Progenitor cell of endocrine pancreas (in vitro differentiated cells): Measurements from ENCODE around the gene STXBP2. TPM values are rescaled to one million over a fixed set of nuclear protein-coding genes. Genes with fewer than 3 reads are reported as not detected.

ENCODE experiments used
- DNase-seq: peaks from one replicate; pipeline ENCODE4 v3.0.0; 2021; ENCODE audit warnings: low spot score; ENCODE audit not compliant: unreplicated experiment
- H3K27ac Mint-ChIP-seq: 2 replicates; pipeline ENCODE4 v1.8.0; 2021; ENCODE audit warnings: mild to moderate bottlenecking, moderate library complexity, mixed read lengths
- H3K27me3 Mint-ChIP-seq: 2 replicates; pipeline ENCODE4 v1.8.0; 2021; ENCODE audit warnings: mixed read lengths
- H3K36me3 Mint-ChIP-seq: 2 replicates; pipeline ENCODE4 v1.8.0; 2022; ENCODE audit warnings: mixed read lengths; ENCODE audit not compliant: insufficient read depth
- H3K4me1 Mint-ChIP-seq: 2 replicates; pipeline ENCODE4 v1.8.0; 2021; ENCODE audit warnings: low read depth, mixed read lengths
- H3K4me3 Mint-ChIP-seq: 2 replicates; pipeline ENCODE4 v1.8.0; 2021; ENCODE audit warnings: low read depth, mild to moderate bottlenecking, moderate library complexity, mixed read lengths
- H3K9me3 Mint-ChIP-seq: 2 replicates; pipeline ENCODE4 v1.8.0; 2021; ENCODE audit warnings: low read depth, mixed read lengths
- CTCF ChIP-seq: fragments of 200-600 bp; sonication (generic); IDR thresholded peaks from one replicate; pipeline ENCODE4 v1.5.0; 2021; ENCODE audit warnings: antibody characterized with exemption, mild to moderate bottlenecking; ENCODE audit not compliant: unreplicated experiment
- long read RNA-seq: library from polyadenylated mRNA; unstranded; transcript quantifications from one replicate; pipeline ENCODE4 v2.0.0, GENCODE V29; 2020
- total RNA-seq: library from RNA; stranded (reverse); gene quantifications from 2 replicates; pipeline ENCODE4 v1.2.1, GENCODE V29; 2021

The STXBP2 gene
- total RNA-seq, result 141 and 143 TPM in 2 replicates
- long read RNA-seq, transcript STXBP2-201 (19 exons, 1,876 nt), result major isoform, 47 of 61 reads
- long read RNA-seq, partial matches to known transcripts, result 5 of 61 reads
- long read RNA-seq, other reads (novel, unspliced or antisense), result 9 of 61 reads

DNA sequence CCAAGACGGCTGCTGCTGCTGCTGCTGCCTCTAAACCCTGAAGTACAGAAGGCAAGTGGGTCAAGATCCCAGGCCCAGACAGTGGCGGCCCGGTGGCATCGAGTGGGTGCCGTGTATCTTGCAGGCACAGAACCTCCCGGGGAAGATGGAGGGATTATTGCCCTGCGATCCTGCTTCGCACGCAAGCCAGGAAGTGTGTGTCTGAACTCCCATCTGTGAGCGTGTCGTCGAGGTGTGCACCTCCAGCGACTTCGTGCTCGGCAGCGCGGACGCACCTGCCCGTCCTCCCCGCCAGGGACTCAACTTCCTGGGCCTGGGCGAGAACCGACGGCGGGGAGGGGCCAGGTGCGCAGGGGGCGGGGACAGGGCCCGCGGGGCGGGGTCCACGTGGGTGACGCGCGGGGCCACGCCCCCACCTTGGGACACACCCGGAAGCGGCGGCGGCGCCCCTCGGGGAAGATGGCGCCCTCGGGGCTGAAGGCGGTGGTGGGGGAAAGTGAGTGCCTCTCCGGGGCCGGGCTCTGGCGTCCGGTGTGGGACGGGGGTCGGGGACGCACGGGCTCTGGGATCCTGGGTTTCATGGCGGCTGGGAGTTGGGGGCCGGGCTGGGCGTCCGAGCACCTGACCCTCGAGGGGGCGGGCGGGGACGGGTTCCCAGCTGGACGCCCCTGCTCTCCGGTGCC is at the start of gene STXBP2:
Gene STXBP2 (plus strand): TSS at position 420 of the 683 bp plus-strand sequence. CDS start 40 bp downstream, at position 460.
- Mint-ChIP-seq H3K9me3 (no peaks in the 10 kb centered on the region), H3K27me3 (peaks cover 14% of the 10 kb centered on the region), H3K4me1 (no peaks in the 10 kb centered on the region), H3K36me3 (peaks cover 5% of the 10 kb centered on the region), H3K27ac (peak within 1 kb of the TSS; percentile 87), H3K4me3 (peak within 1 kb of the TSS; percentile 76)
- peak; percentile 38 for TF ChIP-seq CTCF
- DNase-seq, result peak; percentile 85

DNA sequence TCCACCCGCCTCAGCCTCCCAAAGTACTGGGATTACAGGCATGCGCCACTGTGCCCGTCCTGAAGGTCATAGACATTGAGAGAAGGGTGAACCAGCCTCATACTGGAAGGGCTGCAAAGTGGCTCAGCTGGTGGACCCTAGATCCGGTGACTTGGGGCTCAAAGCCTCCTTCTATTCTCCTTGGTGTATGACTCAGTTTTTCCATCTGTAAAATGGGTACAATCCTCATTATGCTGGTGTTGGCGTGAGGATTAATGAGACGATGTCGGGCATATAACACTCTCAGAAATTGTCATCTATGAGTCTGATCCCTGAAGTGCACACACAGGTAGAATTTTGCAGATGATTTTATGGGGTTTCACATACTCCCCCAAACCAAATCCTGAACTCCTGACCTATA is 47.1 kb upstream of the STXBP2 start:
- Mint-ChIP-seq H3K27me3 (peaks cover 9% of the 10 kb centered on the region), H3K4me1 (peaks cover 5% of the 10 kb centered on the region), H3K27ac (no peak overlapping the region), H3K9me3 (no peaks in the 10 kb centered on the region), H3K36me3 (no peaks in the 10 kb centered on the region), H3K4me3 (no peak overlapping the region)
- no peak for DNase-seq
- no peak for TF ChIP-seq CTCF

DNA sequence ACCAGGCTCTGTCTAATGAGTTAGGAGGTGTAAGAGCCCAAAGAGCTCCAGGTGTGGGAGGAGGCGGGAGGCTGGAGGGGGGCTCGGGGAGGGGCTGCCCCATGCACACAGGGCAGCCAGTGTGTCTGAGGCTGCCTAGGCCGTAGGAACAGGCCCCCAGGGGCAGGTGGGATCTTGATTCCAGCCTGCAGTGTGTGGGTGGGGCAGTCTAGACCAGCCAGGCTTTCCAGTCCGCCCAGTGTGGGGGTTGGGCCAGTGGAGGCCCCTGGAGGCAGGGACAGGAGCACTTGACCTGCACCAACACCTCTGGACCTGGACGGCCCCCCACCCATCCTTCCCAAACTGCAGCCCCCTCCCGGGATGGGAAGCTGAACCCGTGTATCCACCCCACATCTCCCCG is 46.7 kb upstream of the STXBP2 start:
- Mint-ChIP-seq H3K27me3 (peaks cover 6% of the 10 kb centered on the region), H3K9me3 (no peaks in the 10 kb centered on the region), H3K36me3 (no peaks in the 10 kb centered on the region), H3K4me1 (peaks cover 7% of the 10 kb centered on the region), H3K4me3 (no peak overlapping the region), H3K27ac (no peak overlapping the region)
- no peak for DNase-seq
- no peak for TF ChIP-seq CTCF

DNA sequence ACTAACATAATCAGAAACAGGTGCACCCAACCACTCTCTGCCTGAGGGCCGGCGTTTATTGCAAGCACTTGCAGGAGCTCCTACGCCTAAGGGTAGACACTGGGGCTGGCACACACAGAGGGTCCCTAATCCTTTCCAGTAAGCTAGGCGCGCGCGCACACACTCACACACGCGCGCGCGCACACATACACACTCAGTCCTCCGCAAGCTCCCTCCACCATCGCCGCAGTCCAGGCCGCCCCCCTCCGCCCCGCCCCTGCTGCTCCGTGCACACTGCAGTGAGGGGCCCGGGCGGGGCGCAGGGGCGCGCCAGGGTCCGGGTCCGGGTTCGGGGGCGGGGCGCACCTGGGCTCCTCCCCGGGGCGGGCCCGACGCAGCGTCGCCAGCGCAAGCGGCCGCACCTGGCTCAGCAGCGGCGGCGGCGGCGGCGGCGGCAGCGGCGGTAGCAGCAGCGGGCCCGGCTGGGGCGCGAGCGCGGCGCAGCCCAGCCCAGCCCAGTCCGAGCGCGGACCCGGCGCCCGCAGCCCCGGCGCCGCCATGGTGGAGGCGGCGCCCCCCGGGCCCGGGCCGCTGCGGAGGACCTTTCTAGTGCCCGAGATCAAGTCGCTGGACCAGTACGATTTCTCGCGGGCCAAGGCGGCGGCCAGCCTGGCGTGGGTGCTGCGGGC is 41.3 kb upstream of the STXBP2 start, which contains the start of gene CAMSAP3:
Gene CAMSAP3 (plus strand): TSS at position 398 of the 668 bp plus-strand sequence. CDS start 140 bp downstream, at position 538.
- H3K9me3 Mint-ChIP-seq, result no peaks in the 10 kb centered on the region
- no peak for TF ChIP-seq CTCF
- peaks cover 11% of the 10 kb centered on the region for H3K36me3 Mint-ChIP-seq
- H3K27me3 Mint-ChIP-seq, result no peaks in the 10 kb centered on the region
- DNase-seq, result peak; percentile 90
- H3K4me3 Mint-ChIP-seq, result peak within 1 kb of the TSS; percentile 82
- peaks cover 21% of the 10 kb centered on the region for H3K4me1 Mint-ChIP-seq
- H3K27ac Mint-ChIP-seq, result peak within 1 kb of the TSS; percentile 37

GRCh38 chr19:7596211-7596937 is 40.5 kb upstream of the STXBP2 start:
- Mint-ChIP-seq H3K36me3 (peaks cover 11% of the 10 kb centered on the region), H3K27me3 (no peaks in the 10 kb centered on the region), H3K4me1 (peaks cover 21% of the 10 kb centered on the region), H3K27ac (no peak overlapping the region), H3K9me3 (no peaks in the 10 kb centered on the region), H3K4me3 (peak overlapping the region; percentile 82)
- TF ChIP-seq CTCF, result no peak
- no peak for DNase-seq
